IMR-90 (cell line): Measurements from ENCODE around the gene MACROD1. TPM values are rescaled to one million over a fixed set of nuclear protein-coding genes. Genes with fewer than 3 reads are reported as not detected.

ENCODE experiments used
- ATAC-seq: fragments of 200-7000 bp; cut with Tn5 transposase; 2 replicates; pipeline ENCODE4 v1.9.1; 2020; ENCODE audit warnings: low read depth, mild to moderate bottlenecking, moderate library complexity
- BruUV-seq: library from RNA; stranded (reverse); fragments of 400-500 nt; replicated peaks from 2 replicates; lab custom pipeline; 2021; lab: Mats Ljungman, UMichigan
- CTCF ChIA-PET: fragments of 300-600 bp; formaldehyde crosslinking; extraction: SDS; loops from one replicate; lab custom pipeline; 2021; ENCODE audit warnings: antibody characterized with exemption; lab: Yijun Ruan, JAX
- POLR2A ChIA-PET: fragments of 300-600 bp; sonication (Branson Sonifier 250); formaldehyde crosslinking; loops from one replicate; lab custom pipeline; 2022; ENCODE audit warnings: antibody characterized with exemption; ENCODE audit not compliant: unreplicated experiment; lab: Charles Lee
- DNase-seq: peaks from one replicate; pipeline ENCODE4 v3.0.0; 2013
- H2AFZ ChIP-seq: replicated peaks from 2 replicates; pipeline ENCODE3; 2013; ENCODE audit warnings: low read length, mild to moderate bottlenecking; ENCODE audit not compliant: poor library complexity
- H2AK5ac ChIP-seq: 2 replicates; pipeline ENCODE4 v1.6.1; 2013; ENCODE audit warnings: low read depth, low read length, inconsistent platforms
- H2AK9ac ChIP-seq: replicated peaks from 2 replicates; pipeline ENCODE3; 2013; ENCODE audit warnings: mild to moderate bottlenecking, low read depth, low read length, moderate library complexity; ENCODE audit not compliant: poor library complexity
- H2BK120ac ChIP-seq: 2 replicates; pipeline ENCODE4 v1.6.1; 2013; ENCODE audit warnings: low read depth, low read length, inconsistent platforms
- H2BK15ac ChIP-seq: 3 replicates; pipeline ENCODE4 v1.6.1; 2013; ENCODE audit warnings: low read depth, low read length, inconsistent platforms
- H2BK20ac ChIP-seq: 2 replicates; pipeline ENCODE4 v1.6.1; 2013; ENCODE audit warnings: low read depth, mild to moderate bottlenecking, inconsistent platforms, low read length, moderate library complexity
- H2BK5ac ChIP-seq: 2 replicates; pipeline ENCODE4 v1.6.1; 2013; ENCODE audit warnings: mild to moderate bottlenecking, low read depth, low read length, inconsistent platforms; ENCODE audit not compliant: poor library complexity, severe bottlenecking
- H3K14ac ChIP-seq: replicated peaks from 2 replicates; pipeline ENCODE4 v1.6.1; 2013; ENCODE audit warnings: low read depth, low read length, inconsistent platforms
- H3K18ac ChIP-seq: 2 replicates; pipeline ENCODE4 v1.6.1; 2013; ENCODE audit warnings: low read depth, low read length, control low read depth
- H3K23ac ChIP-seq: 2 replicates; pipeline ENCODE4 v1.6.1; 2013; ENCODE audit warnings: low read depth, low read length, inconsistent platforms
- H3K27ac ChIP-seq: 2 replicates; pipeline ENCODE4 v1.5.1; 2013; ENCODE audit warnings: mild to moderate bottlenecking, control low read depth, low read length; ENCODE audit not compliant: insufficient read depth
- H3K27me3 ChIP-seq: 2 replicates; pipeline ENCODE4 v1.6.1; 2013; ENCODE audit warnings: low read length; ENCODE audit not compliant: control insufficient read depth, insufficient read depth
- H3K36me3 ChIP-seq: 2 replicates; pipeline ENCODE4 v1.6.1; 2013; ENCODE audit warnings: low read length, mixed read lengths; ENCODE audit not compliant: control insufficient read depth, insufficient read depth
- H3K4ac ChIP-seq: 2 replicates; pipeline ENCODE4 v1.6.1; 2013; ENCODE audit warnings: low read depth, low read length, inconsistent platforms
- H3K4me1 ChIP-seq: 2 replicates; pipeline ENCODE4 v1.6.1; 2013; ENCODE audit warnings: low read length, mixed read lengths; ENCODE audit not compliant: control insufficient read depth, insufficient read depth
- H3K4me2 ChIP-seq: 2 replicates; pipeline ENCODE4 v1.6.1; 2013; ENCODE audit warnings: low read depth, mild to moderate bottlenecking, control low read depth, low read length, moderate library complexity
- H3K4me3 ChIP-seq: 2 replicates; pipeline ENCODE4 v1.5.1; 2013; ENCODE audit warnings: low read depth, mild to moderate bottlenecking, control low read depth, low read length, moderate library complexity; ENCODE audit not compliant: insufficient read depth
- H3K56ac ChIP-seq: 2 replicates; pipeline ENCODE4 v1.6.1; 2013; ENCODE audit warnings: low read length, inconsistent platforms; ENCODE audit not compliant: insufficient read depth; ENCODE audit errors: extremely low read depth
- H3K79me1 ChIP-seq, 2 experiments: 2 replicates each; pipeline ENCODE4 v1.6.1; 2013; ENCODE audit warnings: low read length in 2 of 2, inconsistent platforms in 1 of 2, low read depth in 1 of 2
- H3K9ac ChIP-seq: 2 replicates; pipeline ENCODE4 v1.6.1; 2013; ENCODE audit warnings: low read depth, low read length, control low read depth
- H3K9me1 ChIP-seq: 2 replicates; pipeline ENCODE4 v1.6.1; 2013; ENCODE audit warnings: low read length, inconsistent platforms; ENCODE audit not compliant: insufficient read depth
- H3K9me3 ChIP-seq: 2 replicates; pipeline ENCODE4 v1.6.1; 2013; ENCODE audit warnings: low read length; ENCODE audit not compliant: control insufficient read depth, insufficient read depth
- H4K20me1 ChIP-seq: 2 replicates; pipeline ENCODE4 v1.6.1; 2013; ENCODE audit warnings: low read length, inconsistent platforms; ENCODE audit not compliant: insufficient read depth
- H4K5ac ChIP-seq: 2 replicates; pipeline ENCODE4 v1.6.1; 2013; ENCODE audit warnings: mild to moderate bottlenecking, low read depth, low read length, control low read depth
- H4K8ac ChIP-seq, 2 experiments: 2 replicates each; pipeline ENCODE4 v1.6.1; 2013; ENCODE audit warnings: low read depth in 2 of 2, low read length in 2 of 2, control low read depth in 1 of 2, inconsistent platforms in 1 of 2
- H4K91ac ChIP-seq: 2 replicates; pipeline ENCODE4 v1.6.1; 2013; ENCODE audit warnings: low read depth, low read length, inconsistent platforms; ENCODE audit not compliant: insufficient read depth
- BHLHE40 ChIP-seq: fragments of 150-350 bp; IDR thresholded peaks from 2 replicates; pipeline ENCODE4 v1.6.1; 2016; ENCODE audit warnings: mild to moderate bottlenecking, low read depth, low read length
- CEBPB ChIP-seq: IDR thresholded peaks from 2 replicates; pipeline ENCODE4 v1.6.1; 2012; ENCODE audit warnings: low read depth, low read length, improper control_type of control experiment
- ELK1 ChIP-seq: fragments of 150-350 bp; IDR thresholded peaks from 2 replicates; pipeline ENCODE4 v1.6.1; 2016; ENCODE audit warnings: low read depth, mild to moderate bottlenecking, low read length, moderate library complexity, borderline replicate concordance
- FOS ChIP-seq: fragments of 150-350 bp; IDR thresholded peaks from 2 replicates; pipeline ENCODE4 v1.6.1; 2016; ENCODE audit warnings: low read depth, low read length
- MAFK ChIP-seq: IDR thresholded peaks from 2 replicates; pipeline ENCODE4 v1.6.1; 2012; ENCODE audit warnings: low read depth, low read length, improper control_type of control experiment
- MXI1 ChIP-seq: IDR thresholded peaks from 2 replicates; pipeline ENCODE4 v1.6.1; 2012; ENCODE audit warnings: low read depth, mild to moderate bottlenecking, low read length, moderate library complexity, borderline replicate concordance
- RCOR1 ChIP-seq: IDR thresholded peaks from 2 replicates; pipeline ENCODE4 v1.6.1; 2012; ENCODE audit warnings: mild to moderate bottlenecking, low read length, improper control_type of control experiment; ENCODE audit not compliant: insufficient replicate concordance
- RFX5 ChIP-seq: IDR thresholded peaks from 2 replicates; pipeline ENCODE4 v1.8.0; 2012; ENCODE audit warnings: low read depth, mild to moderate bottlenecking, low read length, moderate library complexity
- SMC3 ChIP-seq: fragments of 150-350 bp; IDR thresholded peaks from 2 replicates; pipeline ENCODE4 v1.6.1; 2016; ENCODE audit warnings: low read depth, mild to moderate bottlenecking, antibody characterized with exemption, low read length, moderate library complexity
- WGBS, 2 experiments: methylation state at CpG; one replicate each; pipeline versions ENCODE4 v1.1.5 to v1.1.7; 2013; ENCODE audit warnings: missing lambda C conversion rate in 2 of 2; ENCODE audit not compliant: insufficient read length in 1 of 2; ENCODE audit errors: extremely low coverage in 2 of 2; 5-methylcytosine and 5-hydroxymethylcytosine counted together
- dilution Hi-C: fragments of 300-500 bp; cut with HindIII; formaldehyde crosslinking; loops from one replicate; pipeline ENCODE4 v1.14.3; 2018; ENCODE audit warnings: low sequenced_read_pairs; ENCODE audit not compliant: unreplicated experiment
- in situ Hi-C: fragments of 300-500 bp; cut with MboI; formaldehyde crosslinking; loops from 3 replicates; pipeline ENCODE4 v1.14.3; 2019; ENCODE audit warnings: low sequenced_read_pairs, inconsistent platforms, mixed read lengths
- intact Hi-C: fragments of 100-400 bp; cut with micrococcal nuclease; formaldehyde crosslinking; loops from 2 replicates; pipeline ENCODE4 v1.10.0; 2022
- polyA plus RNA-seq, 3 experiments: library from polyadenylated mRNA; depleted of rRNA; stranded (reverse); fragments of >200 nt; gene quantifications; 2 replicates each; pipeline ENCODE4 v1.2.3, GENCODE V29; 2012; ENCODE audit warnings: low replicate concordance in 1 of 3
- total RNA-seq: library from RNA; depleted of rRNA; stranded (reverse); fragments of >200 nt; gene quantifications from 2 replicates; pipeline ENCODE4 v1.2.3, GENCODE V29; 2012

The MACROD1 gene
- total and polyA plus RNA-seq, 2 of the 4 experiments (the other 2 are of a cell fraction) = 2.5 to 9.3 TPM

GRCh38 chr11:64014356-64014755 is 151.6 kb downstream of the MACROD1 start:
- H3K36me3 ChIP-seq = no peaks in the 10 kb centered on the region
- H3K27me3 ChIP-seq = peaks cover under 1% of the 10 kb centered on the region; the same call in 1 of the 2 replicates
- TF ChIP-seq SMC3 (no peak), BHLHE40 (no peak), MXI1 (no peak), RFX5 (no peak), CEBPB (no peak), RCOR1 (no peak), ELK1 (no peak), FOS (no peak), MAFK (no peak)
- no TSS peak for BruUV-seq
- H3K4me2 ChIP-seq = no peak overlapping the region
- H3K56ac ChIP-seq = no peak overlapping the region
- no peak overlapping the region for H3K4me3 ChIP-seq
- ATAC-seq = no peak
- H3K9ac ChIP-seq = no peak overlapping the region
- no peak overlapping the region for H4K5ac ChIP-seq
- no peak overlapping the region for H2AK5ac ChIP-seq
- no peak overlapping the region for H2BK120ac ChIP-seq
- no peak overlapping the region for H2AFZ ChIP-seq
- H4K91ac ChIP-seq = no peak overlapping the region
- intact Hi-C loops = no loop called here
- DNase-seq = no peak
- H2BK5ac ChIP-seq = no peak overlapping the region
- no peaks in the 10 kb centered on the region for H3K9me1 ChIP-seq
- peak overlapping the region; percentile 28 for H2AK9ac ChIP-seq
- H2BK20ac ChIP-seq = no peak overlapping the region
- H2BK15ac ChIP-seq = no peak overlapping the region
- H3K23ac ChIP-seq = no peak overlapping the region
- no peaks in the 10 kb centered on the region for H3K79me1 ChIP-seq
- H3K4ac ChIP-seq = no peak overlapping the region
- H3K18ac ChIP-seq = no peak overlapping the region
- H3K4me1 ChIP-seq = no peaks in the 10 kb centered on the region
- CTCF ChIA-PET = no interaction called here
- in situ Hi-C loops = no loop called here
- H3K14ac ChIP-seq = no peak overlapping the region
- POLR2A ChIA-PET = no interaction called here
- no peak overlapping the region for H4K8ac ChIP-seq
- no peaks in the 10 kb centered on the region for H3K9me3 ChIP-seq
- H4K20me1 ChIP-seq = 0 out of 2 replicates have a peak, but pooled peaks cover 8% of the 10 kb centered on the region
- WGBS, 2 experiments = 74% methylated on average over 3 of the region's 11 CpGs; no CpG with 5 or more reads in 1 of the 2 experiments
- no peak overlapping the region for H3K27ac ChIP-seq
- dilution Hi-C loops = no loop called here
